NCI-H2029 treated with DMSO at 0.1 percent for 48 hours (cell line): Measurements from ENCODE around the gene UGT2A2.
"Not testable (repeated sequence)": the region's sequence is repeated elsewhere in the genome, so short reads cannot be mapped to it uniquely, and the experiment has no call there.

Experiments used
- DNase-seq: peaks from one replicate; lab custom pipeline; 2025; lab: John Stamatoyannopoulos, UW

Gene UGT2A2

GRCh38 chr4:69639542-69639941, at the start of gene UGT2A2:
Gene UGT2A2, minus strand, starts transcription at chr4:69639642. Its CDS starts 2 bp downstream, at chr4:69639640.
- DNase-seq, result no peak

DNA sequence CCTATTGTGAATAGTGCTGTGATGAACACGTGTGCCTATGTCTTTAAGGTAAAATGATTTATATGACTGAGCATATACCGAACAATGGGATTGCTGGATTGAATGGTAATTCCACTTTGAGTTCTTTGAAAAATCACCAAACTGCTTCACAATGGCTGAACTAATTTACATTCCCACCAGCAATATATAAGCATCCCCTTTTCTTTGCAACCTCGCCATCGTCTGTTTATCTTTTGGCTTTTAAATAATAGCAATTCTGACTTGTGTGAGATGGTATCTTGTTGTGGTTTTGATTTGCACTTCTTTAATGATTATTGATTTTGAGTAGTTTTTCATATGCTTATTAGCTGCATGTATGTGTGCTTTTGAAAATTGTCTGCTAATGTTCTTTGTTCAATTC, 45.4 kb upstream of the UGT2A2 start:
- DNase-seq, result no peak

GRCh38 chr4:69668680-69669079, 29.2 kb upstream of the UGT2A2 start:
- DNase-seq, result no peak

GRCh38 chr4:69664009-69664408, 24.6 kb upstream of the UGT2A2 start:
- not testable (repeated sequence) for DNase-seq

DNA sequence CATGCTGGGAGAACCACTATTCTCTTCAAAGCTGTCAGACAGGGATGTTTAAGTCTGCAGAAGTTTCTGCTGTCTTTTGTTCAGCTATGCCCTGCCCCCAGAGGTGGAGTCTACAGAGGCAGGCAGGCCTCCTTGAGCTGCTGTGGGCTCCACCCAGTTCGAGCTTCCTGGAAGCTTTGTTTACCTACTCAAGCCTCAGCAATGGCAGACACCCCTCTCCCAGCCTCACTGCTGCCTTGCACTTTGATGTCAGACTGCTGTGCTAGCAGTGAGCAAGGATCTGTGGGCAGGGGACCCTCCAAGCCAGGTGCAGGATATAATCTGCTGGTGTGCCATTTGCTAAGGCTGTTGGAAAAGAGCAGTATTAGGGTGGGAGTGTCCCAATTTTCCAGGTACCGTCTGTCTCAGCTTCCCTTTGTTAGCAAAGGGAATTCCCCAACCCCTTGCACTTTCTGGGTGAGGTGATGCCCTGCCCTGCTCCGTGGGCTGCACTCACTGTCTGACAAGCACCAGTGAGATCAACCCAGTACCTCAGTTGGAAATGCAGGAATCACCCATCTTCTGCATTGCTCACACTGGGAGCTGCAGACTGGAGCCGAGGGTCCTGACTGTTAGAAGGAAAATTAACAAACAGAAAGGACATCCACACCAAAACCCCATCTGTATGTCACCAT, 21.8 kb upstream of the UGT2A2 start:
- not testable (repeated sequence) for DNase-seq

GRCh38 chr4:69658133-69658532, 18.7 kb upstream of the UGT2A2 start:
- DNase-seq, result no peak

DNA sequence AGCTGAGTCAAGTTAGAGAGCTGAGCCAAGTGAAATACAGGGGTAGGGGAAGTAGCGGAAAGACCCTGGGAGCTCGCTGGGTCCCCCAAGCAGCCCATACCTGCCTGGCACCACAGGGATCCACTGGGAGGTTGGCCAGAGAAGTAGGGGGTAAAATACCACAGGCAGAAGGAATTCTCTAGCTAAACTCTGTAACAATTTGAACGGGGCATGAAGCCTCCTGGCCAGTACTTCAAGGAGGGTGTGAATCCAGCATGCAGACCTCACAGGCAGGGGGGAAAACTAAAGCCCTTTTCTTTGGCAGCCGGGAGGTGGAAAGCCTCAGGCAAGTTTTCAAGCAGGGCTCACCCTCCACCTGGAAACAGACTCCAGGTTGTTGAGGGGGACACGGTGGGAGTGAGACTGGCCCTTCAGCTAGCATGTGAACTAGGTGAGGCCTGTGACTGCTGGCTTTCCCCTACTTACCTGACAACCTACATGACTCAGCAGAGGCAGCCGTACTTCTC, 17.3 kb upstream of the UGT2A2 start:
- DNase-seq, result no peak

DNA sequence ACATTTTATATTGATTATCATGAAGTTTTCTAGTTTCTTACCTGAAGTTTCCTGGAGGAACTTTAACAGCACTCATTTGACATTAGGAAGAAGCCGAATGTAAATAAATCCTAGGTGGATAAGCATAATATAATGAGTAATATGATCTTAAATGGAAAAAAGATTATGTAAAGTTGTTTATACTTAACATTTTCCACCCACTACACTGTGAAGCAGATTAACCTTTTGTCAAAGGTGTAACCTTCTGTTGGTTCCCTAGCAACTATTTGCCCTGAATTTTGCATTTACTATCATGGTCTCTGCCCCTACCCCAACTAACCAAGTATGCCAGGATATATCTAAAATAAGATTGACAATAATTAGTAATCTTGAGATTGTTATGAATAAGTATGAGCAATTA, 13.7 kb upstream of the UGT2A2 start, which contains the start of gene UGT2A1:
UGT2A1 (minus strand) TSS at position 101 of the 400 bp plus-strand sequence. CDS start 5,603 bp downstream, outside the sequence.
- DNase-seq, result no peak

DNA sequence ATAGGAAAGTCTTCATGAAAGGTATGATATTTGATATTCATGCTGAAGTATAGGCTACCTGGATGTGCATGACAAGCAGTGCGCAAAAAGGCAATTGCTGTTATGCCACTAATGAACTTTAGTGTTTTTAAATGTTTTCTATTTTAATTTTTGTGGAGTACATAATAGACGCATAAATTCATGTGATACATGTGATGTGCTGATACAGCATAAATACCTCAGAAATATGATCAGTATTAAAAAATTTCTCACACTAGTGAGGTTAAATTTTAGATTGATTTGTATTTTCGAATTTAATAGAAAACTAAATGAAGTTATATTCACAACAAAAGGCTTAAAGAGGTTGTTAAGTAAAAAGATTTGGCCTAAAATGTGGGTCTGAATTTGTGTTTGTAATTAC, 11.4 kb upstream of the UGT2A2 start:
- no peak for DNase-seq

GRCh38 chr4:69649629-69650028, 10.2 kb upstream of the UGT2A2 start:
- DNase-seq, result no peak

- DNase-seq, result no peak
Measured at GRCh38 chr4:69649207-69649606, 9.8 kb upstream of the UGT2A2 start.

DNA sequence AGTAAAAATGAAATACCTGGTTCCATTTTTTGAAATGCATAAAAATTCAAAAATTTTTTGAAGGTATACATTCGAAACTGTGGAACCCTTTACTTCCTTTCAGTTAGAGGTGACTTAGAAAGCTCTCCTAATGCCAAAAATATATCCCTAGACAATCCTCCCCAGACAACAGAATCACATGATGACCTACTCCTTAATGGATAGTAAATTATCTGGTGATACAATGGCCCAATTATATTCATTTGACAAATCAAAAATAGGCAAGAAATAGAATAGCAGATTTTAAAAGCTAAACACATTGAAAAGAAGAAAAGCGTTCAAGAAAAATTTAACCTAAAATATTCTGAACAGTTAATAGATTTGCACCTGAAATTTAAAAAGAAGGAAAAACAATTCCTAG, 3.5 kb upstream of the UGT2A2 start:
- DNase-seq, result no peak

GRCh38 chr4:69640289-69640688, 847 bp upstream of the UGT2A2 start:
- no peak for DNase-seq

- DNase-seq, result peak; percentile 22
Measured at GRCh38 chr4:69617083-69617694, 22.3 kb downstream of the UGT2A2 start.

GRCh38 chr4:69610484-69610883, 29.0 kb downstream of the UGT2A2 start:
- DNase-seq, result no peak

DNA sequence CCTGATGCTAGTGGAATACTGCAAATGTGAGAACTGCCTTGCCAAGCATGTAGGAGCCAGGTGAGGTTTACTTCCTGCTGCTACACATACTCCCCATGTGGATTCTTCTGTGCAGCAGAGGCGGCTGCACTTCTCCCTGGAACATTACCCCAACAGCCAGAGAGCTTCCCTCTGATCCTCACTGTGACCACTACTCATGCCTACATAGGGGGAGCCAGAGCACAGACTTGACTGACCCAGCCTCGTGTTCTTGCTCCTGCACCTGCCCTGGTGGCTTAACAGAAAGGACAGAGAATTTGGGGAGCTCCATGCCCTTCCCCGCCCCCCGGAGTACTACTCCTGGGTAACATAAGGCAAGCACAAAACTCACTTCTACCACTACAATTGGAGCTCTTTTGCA, 38.4 kb downstream of the UGT2A2 start:
- DNase-seq, result no peak

- no peak for DNase-seq
Measured at GRCh38 chr4:69600013-69600412, 39.4 kb downstream of the UGT2A2 start.

GRCh38 chr4:69594382-69594781, 45.1 kb downstream of the UGT2A2 start:
- no peak for DNase-seq

DNA sequence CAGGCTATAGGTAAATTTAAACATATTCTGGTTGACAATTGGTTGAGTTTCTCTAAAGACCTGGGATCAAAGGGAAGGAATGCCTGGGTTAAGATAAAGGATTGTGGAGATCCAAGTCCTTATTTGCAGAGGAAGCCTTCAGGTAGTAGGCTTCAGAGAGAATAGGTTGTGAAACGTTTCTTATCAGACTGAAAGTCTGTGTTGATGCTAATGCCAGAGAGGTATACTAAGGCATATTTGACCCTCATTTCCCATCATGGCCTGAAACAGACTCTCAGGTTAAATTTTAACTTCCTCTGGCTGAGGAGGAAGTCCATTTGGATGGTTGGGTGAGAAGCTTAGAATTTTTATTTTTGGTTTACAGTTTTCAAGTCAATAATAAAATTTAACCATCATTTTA, 48.1 kb downstream of the UGT2A2 start:
- no peak for DNase-seq

GRCh38 chr4:69589884-69590283, 49.6 kb downstream of the UGT2A2 start:
- no peak for DNase-seq

DNA sequence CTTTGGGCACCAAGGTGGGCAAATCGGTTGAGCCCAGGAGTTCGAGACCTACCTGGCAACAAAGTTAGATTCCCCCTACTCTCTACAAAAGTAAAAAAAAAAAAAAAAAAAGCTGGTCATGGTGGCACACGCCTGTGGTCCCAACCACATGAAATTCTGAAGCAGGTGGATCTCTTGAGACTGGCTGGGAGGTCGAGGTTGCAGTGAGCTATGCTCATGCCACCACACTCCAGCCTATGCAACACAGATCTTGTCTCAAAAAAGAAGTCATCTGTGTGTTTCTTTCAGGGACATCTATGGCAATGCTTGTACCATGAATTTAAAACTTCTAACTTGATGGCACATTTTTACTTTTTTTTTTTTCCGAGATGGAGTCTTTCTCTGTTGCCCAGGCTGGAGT, 55.3 kb downstream of the UGT2A2 start:
- no peak for DNase-seq

DNA sequence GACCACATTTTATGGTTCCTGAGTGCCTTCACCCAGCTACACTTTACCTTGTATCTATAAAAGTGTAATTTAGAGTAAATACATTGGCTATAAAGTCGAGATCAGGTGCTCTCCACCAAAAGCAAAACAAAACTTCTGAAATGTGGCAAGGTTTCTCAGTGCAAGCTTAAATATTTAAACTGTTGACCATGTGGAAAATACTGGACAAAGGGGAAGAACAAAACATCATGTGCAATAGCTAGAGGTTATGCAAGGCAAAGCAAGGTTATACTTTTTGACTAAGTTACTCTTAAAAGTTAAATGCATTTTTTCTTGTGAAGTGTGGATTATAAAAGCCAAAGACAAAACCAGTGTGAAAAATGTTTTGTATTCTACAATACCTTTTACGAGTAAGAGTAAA, 55.9 kb downstream of the UGT2A2 start:
- DNase-seq, result no peak

DNA sequence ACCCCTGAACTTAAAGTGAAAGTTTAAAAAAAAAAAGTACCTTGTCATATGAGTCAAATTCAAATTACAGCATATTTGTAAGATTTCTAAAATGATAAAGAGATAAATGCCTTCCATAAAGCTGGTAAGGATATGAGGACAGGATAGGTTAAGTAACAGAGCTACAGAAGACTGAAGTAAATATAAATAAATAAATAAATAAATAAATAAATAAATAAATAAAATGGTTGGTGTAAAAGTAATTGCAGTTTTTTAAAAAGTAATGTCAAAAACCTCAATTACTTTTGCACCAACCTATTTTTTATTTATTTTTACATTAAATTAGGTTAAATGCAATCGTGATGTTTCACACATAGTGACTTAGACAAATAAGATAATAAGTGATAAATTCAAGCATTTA, 62.2 kb downstream of the UGT2A2 start:
- no peak for DNase-seq
